Activated T-cell treated with anti-CD3 and anti-CD28 coated beads, Interleukin-2, amount 50 U/mL, for 48 hours (primary cell): ENCODE data around the gene ZNF79.

Experiments
- DNase-seq, 2 experiments: peaks; one replicate each; pipeline ENCODE4 v3.0.0-alpha.2; 2020

ZNF79 gene

DNA sequence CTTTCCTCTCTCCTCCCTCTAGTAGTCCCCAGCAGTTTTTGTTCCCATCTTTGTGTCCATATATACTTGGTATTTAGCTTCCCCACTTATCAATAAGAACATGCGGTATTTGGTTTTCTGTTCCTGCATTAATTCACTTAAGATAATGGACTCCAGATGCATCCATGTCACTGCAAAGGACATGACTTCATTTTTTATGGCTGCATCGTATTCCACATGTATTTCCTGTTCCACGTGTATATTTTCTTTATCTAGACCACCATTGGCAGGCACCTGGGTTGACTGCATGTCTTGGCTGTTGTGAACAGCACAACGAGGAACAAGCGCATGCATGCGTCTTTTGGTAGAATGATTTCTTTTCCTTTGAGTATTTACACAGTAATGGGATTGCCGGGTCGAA lies 6.2 kb downstream of the ZNF79 start:
- no peak for DNase-seq

- no peak for DNase-seq
Observed at GRCh38 chr9:127437497-127438264, 13.5 kb downstream of the ZNF79 start.

- no peak for DNase-seq
Observed at GRCh38 chr9:127438394-127438793, 14.2 kb downstream of the ZNF79 start.

GRCh38 chr9:127444283-127444920 lies 20.2 kb downstream of the ZNF79 start:
- DNase-seq: peak; percentile 61 to 68

GRCh38 chr9:127444921-127445850 lies 21.0 kb downstream of the ZNF79 start:
- DNase-seq: peak; percentile 67 to 73

- DNase-seq: peak; percentile 58
Observed at GRCh38 chr9:127445851-127446712, 21.9 kb downstream of the ZNF79 start.

DNA sequence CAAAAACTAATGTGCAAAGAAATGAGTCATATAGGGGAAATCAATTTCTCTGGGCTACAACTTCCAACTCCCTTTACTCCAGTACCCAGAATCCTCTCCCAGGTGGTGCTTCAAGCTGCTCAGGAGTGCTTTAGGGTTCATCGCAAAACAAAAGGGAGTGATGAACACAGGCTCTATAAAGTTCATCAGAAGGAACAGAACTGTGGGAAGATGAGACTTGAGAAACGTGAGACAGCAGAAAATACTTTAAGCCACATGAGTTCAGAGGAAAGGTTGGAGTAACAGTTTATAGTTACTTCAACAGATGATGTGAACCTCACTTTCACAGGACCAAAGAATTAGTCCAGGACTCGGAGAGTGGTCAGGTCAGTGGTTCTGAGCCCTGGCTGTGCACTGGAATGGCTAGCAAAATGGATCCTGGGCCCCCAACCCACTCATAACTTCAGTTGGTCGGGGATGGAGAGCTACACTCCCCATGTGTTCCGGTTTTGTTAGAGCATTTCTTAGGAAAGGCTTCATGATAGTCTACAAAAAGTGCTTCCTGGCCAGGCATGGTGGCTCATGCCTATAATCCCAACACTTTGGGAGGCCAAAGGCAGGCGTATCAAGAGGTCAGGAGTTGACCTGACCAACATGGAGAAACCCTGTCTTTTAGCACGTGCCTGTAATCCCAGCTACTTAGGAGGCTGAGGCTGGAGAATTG lies 22.7 kb downstream of the ZNF79 start:
- DNase-seq: peak; percentile 38 to 44

- DNase-seq: peak; percentile 36 to 41
Observed at GRCh38 chr9:127447416-127448111, 23.4 kb downstream of the ZNF79 start.

DNA sequence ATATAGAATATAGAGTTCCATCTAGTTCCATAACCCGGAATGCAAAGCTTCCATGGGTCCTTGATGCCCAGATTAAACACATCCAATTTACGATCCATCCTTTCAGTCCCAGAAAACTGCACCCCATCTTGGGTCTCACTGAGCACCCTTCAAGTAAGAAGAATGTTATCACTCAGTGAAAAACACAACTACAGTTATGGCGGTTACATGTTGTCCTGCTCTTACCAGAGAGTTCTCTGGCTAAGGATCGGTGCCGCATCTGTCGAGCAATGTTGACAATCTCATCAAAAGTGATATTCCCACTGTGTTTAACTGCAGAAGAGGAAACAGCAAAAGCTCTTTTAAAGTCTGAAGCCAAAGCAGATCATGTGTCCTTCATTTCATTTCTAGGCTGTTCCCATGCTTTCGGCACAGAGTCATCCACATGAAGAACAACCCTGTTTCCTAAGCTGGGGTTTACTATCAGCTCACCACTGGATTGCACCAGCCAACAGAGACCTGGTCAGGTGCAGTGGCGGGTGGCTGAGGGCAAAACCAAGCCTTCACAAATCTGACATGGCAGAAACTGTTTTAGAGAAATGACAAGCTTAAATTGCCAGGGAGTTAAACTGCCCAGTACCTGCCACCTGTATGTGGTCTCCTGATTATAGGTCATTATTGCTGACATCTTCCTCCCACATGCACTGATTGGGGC lies 24.1 kb downstream of the ZNF79 start:
- peak in 1 of 2 experiments; percentile 43 for DNase-seq

DNA sequence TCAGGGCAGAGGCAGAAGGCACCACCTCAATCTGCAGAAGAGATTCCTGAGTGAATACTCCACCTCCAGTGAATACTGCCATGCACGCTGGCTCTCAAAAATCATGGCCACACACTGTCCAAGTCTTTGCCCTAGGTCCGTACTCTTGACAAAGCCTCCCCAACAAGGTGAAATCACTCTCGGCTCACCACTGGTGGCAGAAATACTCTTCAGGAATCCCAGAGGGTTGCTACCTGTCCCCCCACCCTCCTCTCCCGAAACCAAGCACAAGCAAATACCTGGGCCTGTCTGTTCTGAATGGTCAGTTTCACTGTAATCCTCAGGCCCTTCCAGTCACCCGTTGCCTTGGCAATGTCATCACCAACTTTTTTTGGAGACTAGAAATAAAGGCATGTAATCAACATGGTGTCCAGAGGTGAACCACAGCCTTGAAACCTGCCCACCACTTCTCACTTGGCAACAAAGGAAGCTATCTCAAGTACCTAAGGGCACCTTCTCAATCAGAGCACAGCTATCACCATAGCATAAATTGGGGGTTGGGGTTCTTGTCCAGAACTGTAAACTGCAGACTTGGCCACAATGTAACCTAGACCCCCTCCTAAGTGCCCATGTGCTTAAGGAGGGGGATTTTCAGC lies 25.3 kb downstream of the ZNF79 start:
- DNase-seq: peak; percentile 38 to 39

DNA sequence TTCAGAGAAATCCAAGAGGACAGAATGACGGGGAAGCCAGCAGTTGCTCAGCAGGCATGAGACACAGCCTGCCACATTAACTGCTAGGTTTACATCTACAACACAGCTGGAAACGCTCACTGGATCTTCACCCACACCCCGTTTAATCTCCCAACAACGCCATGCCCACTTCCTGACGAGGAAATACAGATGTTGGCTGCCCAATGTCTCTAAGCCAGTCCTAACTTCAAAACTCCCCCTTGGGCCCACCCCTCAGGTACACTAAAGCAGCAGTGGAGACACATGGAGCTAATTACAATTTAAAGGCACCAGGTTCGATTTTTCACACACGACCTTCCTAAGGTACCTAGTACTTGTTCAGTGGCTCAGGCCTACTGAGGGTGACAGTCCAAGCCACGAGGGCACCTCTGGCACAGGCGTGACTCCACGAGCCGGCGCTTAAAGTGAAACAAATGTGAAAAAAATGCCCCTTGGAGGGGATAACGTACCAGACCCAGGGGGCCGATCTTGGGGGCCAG lies 26.1 kb downstream of the ZNF79 start:
- DNase-seq: peak in 1 of 2 experiments; percentile 45

DNA sequence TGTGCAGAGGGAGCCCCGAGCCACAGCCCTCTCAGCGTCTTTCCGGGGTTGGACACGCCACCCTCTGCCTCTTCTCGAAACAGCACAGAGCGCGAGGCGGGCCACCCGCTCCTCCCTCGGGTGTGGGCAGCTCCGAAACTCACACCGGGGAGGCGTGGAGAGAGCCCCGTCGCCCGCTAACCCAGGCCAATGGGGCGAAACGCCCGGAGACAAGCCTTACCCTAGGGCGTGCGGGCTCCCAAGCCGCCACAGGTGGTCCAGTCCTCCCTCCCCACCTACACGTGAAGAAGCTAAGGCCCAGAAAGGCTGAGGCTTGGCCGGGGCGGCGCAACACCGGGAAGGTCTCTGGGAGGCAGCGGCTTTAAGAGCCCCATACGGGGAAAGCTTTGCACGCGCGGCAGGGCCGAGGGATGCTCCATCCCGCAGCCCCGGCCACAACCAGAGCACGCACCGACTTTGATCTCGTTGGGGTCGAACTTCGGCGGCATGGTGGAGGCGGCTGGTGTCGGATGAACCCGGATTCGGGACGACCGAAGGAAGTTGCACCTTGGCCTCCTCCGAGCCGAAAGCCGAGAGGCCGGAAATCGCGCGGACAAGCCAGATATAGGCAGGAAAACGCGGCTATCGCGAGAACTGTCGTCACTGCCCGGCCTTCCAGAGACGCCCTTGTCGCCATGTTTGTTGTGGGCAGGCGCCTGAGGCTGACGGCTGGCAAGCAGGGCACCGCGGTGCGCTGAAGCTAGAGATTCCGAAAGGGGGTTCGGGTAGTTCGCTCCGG lies 26.8 kb downstream of the ZNF79 start, which contains the start of the genes LRSAM1 and RPL12:
LRSAM1 (plus strand) TSS at position 681 of the 778 bp plus-strand sequence. CDS start 3,018 bp downstream, outside the sequence.
RPL12 (minus strand) TSS at position 577 of the 778 bp plus-strand sequence; CDS start at position 488, 89 bp downstream.
- peak; percentile 99 for DNase-seq

DNA sequence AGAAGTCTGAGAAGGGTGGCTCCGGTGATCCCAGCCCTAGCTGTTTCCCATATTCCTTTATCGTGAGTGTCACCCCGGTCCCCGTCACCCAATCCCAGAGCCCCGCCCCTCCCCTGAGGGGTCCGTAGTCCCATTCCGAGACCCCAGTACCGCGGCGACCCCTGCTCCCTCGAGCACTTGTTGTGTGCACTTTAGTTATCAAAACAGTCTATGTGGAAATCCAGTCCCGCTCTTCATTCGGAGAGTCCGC lies 27.4 kb downstream of the ZNF79 start:
- no peak for DNase-seq

- peak; percentile 67 to 71 for DNase-seq
Observed at GRCh38 chr9:127451858-127452656, 27.9 kb downstream of the ZNF79 start.

DNA sequence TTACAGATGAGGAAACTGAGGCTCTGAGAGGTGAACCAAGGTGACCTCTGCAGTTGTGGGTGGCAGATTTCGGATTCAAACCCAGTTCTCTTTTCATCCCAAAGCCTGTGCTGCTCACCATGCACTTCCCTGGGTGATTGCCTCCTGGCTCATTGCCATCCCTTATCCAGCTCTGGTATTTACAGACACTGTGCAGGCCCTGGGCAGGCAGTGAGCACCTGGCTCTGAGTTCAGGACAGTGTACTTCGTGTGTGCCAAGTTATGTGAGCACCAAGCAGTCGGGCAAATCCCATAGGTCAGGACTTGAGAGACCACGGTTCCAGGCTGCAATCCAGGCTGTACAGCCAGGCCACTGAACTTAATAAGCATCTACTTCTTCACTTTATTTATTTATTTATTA lies 28.5 kb downstream of the ZNF79 start:
- DNase-seq: no peak

DNA sequence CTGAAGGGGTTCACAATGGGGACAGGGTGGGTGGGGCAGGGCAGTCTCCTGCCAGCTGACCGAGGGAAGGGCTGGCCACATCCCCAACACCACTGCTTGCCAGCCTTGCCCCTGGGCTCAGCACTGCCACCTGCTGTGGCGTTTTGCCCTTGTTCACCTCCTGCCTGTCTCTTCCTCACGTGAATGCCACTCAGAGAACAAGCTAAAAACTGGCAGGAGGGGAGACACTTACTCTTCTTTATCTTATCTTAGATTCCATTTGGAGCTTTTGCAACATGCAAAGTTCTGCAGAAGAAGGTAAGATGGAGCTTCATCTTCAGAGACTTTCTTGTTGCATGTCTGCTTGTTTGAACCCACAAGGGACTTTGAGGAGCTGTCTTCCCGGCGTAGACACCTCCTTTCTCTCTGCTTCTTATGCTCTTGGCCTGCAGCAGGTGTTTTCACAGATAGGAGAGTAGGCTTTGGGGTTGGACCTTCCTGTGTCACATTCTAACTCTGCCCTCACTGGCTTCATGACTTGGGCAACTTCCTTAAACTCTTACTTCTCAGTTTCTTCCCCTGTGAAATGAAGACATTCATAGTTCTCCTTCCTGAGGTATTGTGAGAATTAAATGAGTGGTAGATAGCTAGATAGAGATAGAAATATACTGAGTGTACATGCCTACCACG lies 31.3 kb downstream of the ZNF79 start:
- peak; percentile 37 to 52 for DNase-seq

DNA sequence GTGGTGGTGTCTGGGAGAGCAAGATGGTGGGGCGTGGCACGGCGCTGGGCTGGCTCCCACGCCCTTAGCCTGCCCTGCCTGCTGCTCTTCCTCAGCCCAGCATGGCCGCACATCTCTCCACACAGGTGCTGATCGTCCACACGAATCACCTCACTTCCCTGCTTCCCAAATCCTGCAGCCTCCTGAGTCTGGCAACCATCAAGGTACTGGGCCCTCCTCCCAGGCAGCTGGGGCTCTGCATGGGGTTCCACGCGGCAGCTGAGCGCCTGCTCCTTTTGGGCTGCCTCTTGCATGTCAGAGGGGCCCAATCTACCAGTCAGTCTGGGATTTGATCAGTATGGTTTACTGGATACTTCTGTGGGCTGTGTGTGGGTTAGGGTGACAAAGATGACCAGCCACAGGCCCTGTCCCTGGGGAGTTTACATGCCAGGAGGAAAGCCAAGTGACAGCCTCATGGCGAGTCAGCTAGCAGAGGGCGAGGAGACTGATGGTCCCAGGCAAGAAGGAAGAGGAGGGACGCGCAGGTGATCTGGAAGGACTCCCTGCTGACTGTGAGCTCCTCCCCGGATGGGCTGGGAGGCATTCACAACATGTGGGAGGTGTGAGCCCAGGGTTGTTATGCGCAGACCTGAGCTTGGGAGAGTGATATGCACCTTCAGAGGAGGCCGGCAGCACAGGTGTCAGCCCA lies 33.2 kb downstream of the ZNF79 start:
- DNase-seq: no peak
